Mammary epithelial cell (primary cell): ENCODE results near the gene CEP152.

Experiments used
- EZH2 ChIP-seq: IDR thresholded peaks from 2 replicates; pipeline ENCODE4 v1.6.1; 2012; ENCODE audit warnings: low read length, inconsistent platforms, borderline replicate concordance
- TF ChIP-seq, protein P1 (sequence below), 2 donors: IDR thresholded peaks in 1 of 2; conservative IDR thresholded peaks in 1 of 2; 2 replicates each; pipeline ENCODE4 v1.5.1; 2011 to 2012; ENCODE audit warnings: inconsistent platforms in 2 of 2, low read length in 2 of 2, mild to moderate bottlenecking in 2 of 2, control low read depth in 1 of 2, low read depth in 1 of 2; ENCODE audit not compliant: insufficient read depth in 1 of 2; ENCODE audit errors: extremely low read depth in 1 of 2

DNA sequence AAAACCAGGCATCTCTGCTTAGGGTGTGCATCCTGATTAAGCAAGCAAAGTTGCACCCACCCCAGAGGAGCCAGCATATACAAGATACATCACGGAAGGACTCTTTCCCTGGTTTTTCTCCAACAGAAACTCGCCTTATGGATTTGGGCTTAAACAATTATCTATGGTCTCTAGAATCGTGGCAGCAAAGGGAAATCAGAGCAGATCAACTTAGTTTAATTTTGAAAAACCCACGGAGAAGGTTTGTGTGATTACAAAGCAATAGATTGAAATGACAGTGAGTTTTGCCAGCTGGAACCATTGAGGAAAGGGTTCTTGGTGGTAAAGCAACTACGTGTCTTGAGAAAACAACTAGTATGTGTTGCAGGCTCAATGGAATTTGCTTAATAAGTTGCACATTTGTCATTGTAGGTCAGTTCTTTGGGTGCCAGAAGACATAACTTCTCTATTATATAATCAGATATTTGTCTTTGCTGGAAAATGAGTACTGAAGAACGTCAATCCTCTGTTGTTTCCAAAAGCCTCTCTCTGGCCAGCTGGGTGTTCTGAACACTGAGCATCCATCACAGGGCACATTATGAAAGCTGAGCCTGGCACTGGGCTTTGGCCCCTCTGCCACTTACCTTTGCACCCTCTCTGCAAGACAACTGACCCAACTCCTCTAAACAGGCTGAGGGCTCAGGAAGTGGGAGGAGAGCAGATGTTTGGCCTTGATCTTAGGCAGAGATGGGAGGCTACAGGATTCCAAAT, 89.6 kb downstream of the CEP152 start:
- TF ChIP-seq, protein P1, sequence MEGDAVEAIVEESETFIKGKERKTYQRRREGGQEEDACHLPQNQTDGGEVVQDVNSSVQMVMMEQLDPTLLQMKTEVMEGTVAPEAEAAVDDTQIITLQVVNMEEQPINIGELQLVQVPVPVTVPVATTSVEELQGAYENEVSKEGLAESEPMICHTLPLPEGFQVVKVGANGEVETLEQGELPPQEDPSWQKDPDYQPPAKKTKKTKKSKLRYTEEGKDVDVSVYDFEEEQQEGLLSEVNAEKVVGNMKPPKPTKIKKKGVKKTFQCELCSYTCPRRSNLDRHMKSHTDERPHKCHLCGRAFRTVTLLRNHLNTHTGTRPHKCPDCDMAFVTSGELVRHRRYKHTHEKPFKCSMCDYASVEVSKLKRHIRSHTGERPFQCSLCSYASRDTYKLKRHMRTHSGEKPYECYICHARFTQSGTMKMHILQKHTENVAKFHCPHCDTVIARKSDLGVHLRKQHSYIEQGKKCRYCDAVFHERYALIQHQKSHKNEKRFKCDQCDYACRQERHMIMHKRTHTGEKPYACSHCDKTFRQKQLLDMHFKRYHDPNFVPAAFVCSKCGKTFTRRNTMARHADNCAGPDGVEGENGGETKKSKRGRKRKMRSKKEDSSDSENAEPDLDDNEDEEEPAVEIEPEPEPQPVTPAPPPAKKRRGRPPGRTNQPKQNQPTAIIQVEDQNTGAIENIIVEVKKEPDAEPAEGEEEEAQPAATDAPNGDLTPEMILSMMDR (conservative IDR thresholded peaks at IDR 0.05 in 1 of 2, IDR thresholded peaks at IDR 0.05 in 1 of 2; ENCODE audit: extremely low read depth in 1 of 2, insufficient read depth in 1 of 2, low read depth in 1 of 2, low read length in 2 of 2), result no peak
- TF ChIP-seq EZH2, result no peak
